Panc1 (cell line): Measurements from ENCODE around the gene IGLON5.

ENCODE experiments used
- POLR2AphosphoS5 ChIP-seq: IDR thresholded peaks from 2 replicates; pipeline ENCODE4 v1.6.1; 2012; ENCODE audit warnings: mild to moderate bottlenecking, low read depth, low read length, moderate library complexity
- SIN3A ChIP-seq: IDR thresholded peaks from 2 replicates; pipeline ENCODE4 v1.6.1; 2012; ENCODE audit warnings: low read depth, mild to moderate bottlenecking, low read length, moderate library complexity, borderline replicate concordance; ENCODE audit not compliant: insufficient read depth
- TCF7L2 ChIP-seq: IDR thresholded peaks from 2 replicates; pipeline ENCODE4 v1.6.1; 2011; ENCODE audit warnings: mild to moderate bottlenecking, low read depth, low read length, inconsistent platforms
- TF ChIP-seq, protein P1 (sequence below): fragments of 450-650 bp; IDR thresholded peaks from 2 replicates; pipeline ENCODE4 v1.5.1; 2017; ENCODE audit warnings: mild to moderate bottlenecking
- TF ChIP-seq, protein P2 (sequence below), 2 experiments: IDR thresholded peaks; 2 replicates each; pipeline ENCODE4 v1.6.1; 2011 to 2012; ENCODE audit warnings: low read depth in 2 of 2, control low read depth in 1 of 2, low read length in 1 of 2, mild to moderate bottlenecking in 1 of 2, moderate library complexity in 1 of 2; ENCODE audit not compliant: insufficient read depth in 1 of 2

DNA sequence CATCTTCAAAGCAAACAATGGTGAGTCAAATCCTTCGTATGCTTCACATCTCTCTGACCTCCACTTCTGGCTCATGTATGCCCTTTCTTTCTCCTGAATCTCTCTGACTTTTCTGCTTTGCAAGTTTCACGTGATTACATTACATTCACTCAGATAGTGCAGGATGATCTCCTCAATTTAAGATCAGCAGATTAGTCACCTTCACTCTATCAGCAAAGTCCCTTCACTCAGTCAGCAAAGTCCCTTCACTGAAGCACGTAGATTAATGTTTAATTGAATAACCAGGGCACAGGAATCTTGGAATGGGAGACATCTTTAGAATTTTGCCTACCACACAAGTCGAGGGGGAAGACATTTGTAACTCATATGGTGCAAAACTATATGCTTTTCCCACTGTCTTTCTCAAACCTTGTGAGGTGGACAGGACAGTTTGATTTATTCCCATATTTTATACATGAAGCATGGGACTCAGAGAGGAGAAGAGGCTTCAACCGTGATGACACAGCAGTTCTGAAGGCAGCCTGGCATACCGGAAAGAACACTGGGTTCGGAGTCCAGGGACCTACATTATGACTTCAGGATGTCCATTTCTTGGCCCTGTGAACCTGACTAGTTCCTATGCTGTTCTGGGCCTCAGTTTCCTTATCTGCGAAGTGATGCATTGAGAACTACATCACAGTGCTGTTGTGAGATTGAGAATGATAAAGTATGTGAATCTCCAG, 37.2 kb upstream of the IGLON5 start:
- TF ChIP-seq, protein P1, sequence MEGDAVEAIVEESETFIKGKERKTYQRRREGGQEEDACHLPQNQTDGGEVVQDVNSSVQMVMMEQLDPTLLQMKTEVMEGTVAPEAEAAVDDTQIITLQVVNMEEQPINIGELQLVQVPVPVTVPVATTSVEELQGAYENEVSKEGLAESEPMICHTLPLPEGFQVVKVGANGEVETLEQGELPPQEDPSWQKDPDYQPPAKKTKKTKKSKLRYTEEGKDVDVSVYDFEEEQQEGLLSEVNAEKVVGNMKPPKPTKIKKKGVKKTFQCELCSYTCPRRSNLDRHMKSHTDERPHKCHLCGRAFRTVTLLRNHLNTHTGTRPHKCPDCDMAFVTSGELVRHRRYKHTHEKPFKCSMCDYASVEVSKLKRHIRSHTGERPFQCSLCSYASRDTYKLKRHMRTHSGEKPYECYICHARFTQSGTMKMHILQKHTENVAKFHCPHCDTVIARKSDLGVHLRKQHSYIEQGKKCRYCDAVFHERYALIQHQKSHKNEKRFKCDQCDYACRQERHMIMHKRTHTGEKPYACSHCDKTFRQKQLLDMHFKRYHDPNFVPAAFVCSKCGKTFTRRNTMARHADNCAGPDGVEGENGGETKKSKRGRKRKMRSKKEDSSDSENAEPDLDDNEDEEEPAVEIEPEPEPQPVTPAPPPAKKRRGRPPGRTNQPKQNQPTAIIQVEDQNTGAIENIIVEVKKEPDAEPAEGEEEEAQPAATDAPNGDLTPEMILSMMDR = no peak
- TF ChIP-seq, protein P2, sequence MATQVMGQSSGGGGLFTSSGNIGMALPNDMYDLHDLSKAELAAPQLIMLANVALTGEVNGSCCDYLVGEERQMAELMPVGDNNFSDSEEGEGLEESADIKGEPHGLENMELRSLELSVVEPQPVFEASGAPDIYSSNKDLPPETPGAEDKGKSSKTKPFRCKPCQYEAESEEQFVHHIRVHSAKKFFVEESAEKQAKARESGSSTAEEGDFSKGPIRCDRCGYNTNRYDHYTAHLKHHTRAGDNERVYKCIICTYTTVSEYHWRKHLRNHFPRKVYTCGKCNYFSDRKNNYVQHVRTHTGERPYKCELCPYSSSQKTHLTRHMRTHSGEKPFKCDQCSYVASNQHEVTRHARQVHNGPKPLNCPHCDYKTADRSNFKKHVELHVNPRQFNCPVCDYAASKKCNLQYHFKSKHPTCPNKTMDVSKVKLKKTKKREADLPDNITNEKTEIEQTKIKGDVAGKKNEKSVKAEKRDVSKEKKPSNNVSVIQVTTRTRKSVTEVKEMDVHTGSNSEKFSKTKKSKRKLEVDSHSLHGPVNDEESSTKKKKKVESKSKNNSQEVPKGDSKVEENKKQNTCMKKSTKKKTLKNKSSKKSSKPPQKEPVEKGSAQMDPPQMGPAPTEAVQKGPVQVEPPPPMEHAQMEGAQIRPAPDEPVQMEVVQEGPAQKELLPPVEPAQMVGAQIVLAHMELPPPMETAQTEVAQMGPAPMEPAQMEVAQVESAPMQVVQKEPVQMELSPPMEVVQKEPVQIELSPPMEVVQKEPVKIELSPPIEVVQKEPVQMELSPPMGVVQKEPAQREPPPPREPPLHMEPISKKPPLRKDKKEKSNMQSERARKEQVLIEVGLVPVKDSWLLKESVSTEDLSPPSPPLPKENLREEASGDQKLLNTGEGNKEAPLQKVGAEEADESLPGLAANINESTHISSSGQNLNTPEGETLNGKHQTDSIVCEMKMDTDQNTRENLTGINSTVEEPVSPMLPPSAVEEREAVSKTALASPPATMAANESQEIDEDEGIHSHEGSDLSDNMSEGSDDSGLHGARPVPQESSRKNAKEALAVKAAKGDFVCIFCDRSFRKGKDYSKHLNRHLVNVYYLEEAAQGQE (IDR thresholded peaks at IDR 0.05; ENCODE audit: insufficient read depth in 1 of 2, low read depth in 2 of 2, low read length in 1 of 2) = no peak
- TF ChIP-seq POLR2AphosphoS5 (no peak), TCF7L2 (no peak), SIN3A (no peak)
